Gastrocnemius medialis (tissue), 4 donors: ENCODE measurements around the gene ENOX2.

Experiments used
- CTCF ChIP-seq, 5 experiments: fragments of 450-650 bp in 3 of 5; fragments of 200-600 bp in 2 of 5; sonication (generic) in 2 of 5; IDR thresholded peaks in 4 of 5; conservative IDR thresholded peaks in 1 of 5; 1 replicate in 4 of 5; 2 replicates in 1 of 5; pipeline ENCODE4 v1.5.1; 2016 to 2019; ENCODE audit warnings: antibody characterized with exemption in 5 of 5, mild to moderate bottlenecking in 3 of 5, moderate library complexity in 3 of 5
- POLR2A ChIP-seq, 2 donors: fragments of 450-650 bp; IDR thresholded peaks; one replicate each; pipeline ENCODE4 v1.6.1; 2017; ENCODE audit warnings: antibody characterized with exemption in 2 of 2, mild to moderate bottlenecking in 2 of 2, moderate library complexity in 2 of 2

GRCh38 chrX:130877892-130878341 is 25.1 kb downstream of the ENOX2 start:
- TF ChIP-seq CTCF (IDR thresholded peaks at IDR 0.05 in 4 of 5, conservative IDR thresholded peaks at IDR 0.05 in 1 of 5) (no peak), POLR2A (IDR thresholded peaks at IDR 0.05) (no peak)
